Muscle of leg (tissue), 11 donors: Measurements from ENCODE around the gene FAM81A. TPM values are rescaled to one million over a fixed set of nuclear protein-coding genes. Genes with fewer than 3 reads are reported as not detected.
A peak's percentile ranks its signal among the peaks of the same experiment; 100 is the strongest.
"Not testable (repeated sequence)": the region's sequence is repeated elsewhere in the genome, so short reads cannot be mapped to it uniquely, and the experiment has no call there.

Source experiments
- DNase-seq: peaks from one replicate; pipeline ENCODE4 v3.0.0; 2013
- H3K27ac ChIP-seq: one replicate; pipeline ENCODE4 v1.5.1; 2013; ENCODE audit warnings: mild to moderate bottlenecking, low read length, control low read depth
- H3K27me3 ChIP-seq: one replicate; pipeline ENCODE4 v1.6.1; 2013; ENCODE audit warnings: low read length; ENCODE audit not compliant: control insufficient read depth, insufficient read depth
- H3K36me3 ChIP-seq: one replicate; pipeline ENCODE4 v1.6.1; 2013; ENCODE audit warnings: low read length; ENCODE audit not compliant: control insufficient read depth, insufficient read depth
- H3K4me1 ChIP-seq: one replicate; pipeline ENCODE4 v1.6.1; 2013; ENCODE audit warnings: low read length; ENCODE audit not compliant: control insufficient read depth, insufficient read depth
- H3K4me3 ChIP-seq: one replicate; pipeline ENCODE4 v1.5.1; 2013; ENCODE audit warnings: low read length, control low read depth
- H3K9me3 ChIP-seq: replicated peaks from 2 replicates; pipeline ENCODE4 v1.6.1; 2013; ENCODE audit warnings: low read depth, low read length; ENCODE audit not compliant: control insufficient read depth
- WGBS: methylation state at CpG from one replicate; pipeline ENCODE4 v1.1.5; 2013; ENCODE audit warnings: missing lambda C conversion rate; ENCODE audit not compliant: insufficient coverage; 5-methylcytosine and 5-hydroxymethylcytosine counted together
- polyA plus RNA-seq, 8 donors: library from polyadenylated mRNA; unstranded; fragments of 120-200 nt; gene quantifications; one replicate each; pipeline versions ENCODE4 v1.2.1 to v1.2.3, GENCODE V29; 2013; ENCODE audit warnings: inconsistent platforms in 1 of 8, low replicate concordance in 1 of 8; ENCODE audit not compliant: insufficient read length in 8 of 8, insufficient read depth in 1 of 8
- total RNA-seq: library from RNA; stranded (reverse); fragments of 120-200 nt; gene quantifications from one replicate; pipeline ENCODE4 v1.2.4, GENCODE V29; 2013

Gene FAM81A
- total and polyA plus RNA-seq, 9 donors: 0.35 to 1.6 (median 1.1) TPM

DNA sequence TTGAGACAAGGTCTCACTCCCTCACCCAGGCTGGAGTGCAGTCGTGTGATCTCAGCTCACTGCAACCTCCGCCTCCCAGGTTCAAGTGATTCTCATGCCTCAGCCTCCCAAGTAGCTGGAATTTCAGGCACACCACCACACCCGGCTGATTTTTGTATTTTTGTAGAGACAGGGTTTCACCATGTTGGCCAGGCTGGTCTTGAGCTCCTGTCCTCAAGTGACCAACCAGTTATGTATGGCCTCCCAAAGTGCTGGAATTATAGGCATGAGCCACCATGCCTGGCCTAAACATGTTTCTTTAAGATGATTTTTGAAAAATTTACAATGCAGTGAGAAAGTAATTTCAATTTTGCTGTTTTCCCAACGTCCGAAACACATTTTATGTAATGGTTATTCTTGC, 37.2 kb downstream of the FAM81A start:
- WGBS: 82% methylated on average over 3 of the region's 5 CpGs
- not testable (repeated sequence) for H3K27me3 ChIP-seq, DNase-seq, H3K4me3 ChIP-seq, H3K27ac ChIP-seq, H3K36me3 ChIP-seq, H3K9me3 ChIP-seq, H3K4me1 ChIP-seq

DNA sequence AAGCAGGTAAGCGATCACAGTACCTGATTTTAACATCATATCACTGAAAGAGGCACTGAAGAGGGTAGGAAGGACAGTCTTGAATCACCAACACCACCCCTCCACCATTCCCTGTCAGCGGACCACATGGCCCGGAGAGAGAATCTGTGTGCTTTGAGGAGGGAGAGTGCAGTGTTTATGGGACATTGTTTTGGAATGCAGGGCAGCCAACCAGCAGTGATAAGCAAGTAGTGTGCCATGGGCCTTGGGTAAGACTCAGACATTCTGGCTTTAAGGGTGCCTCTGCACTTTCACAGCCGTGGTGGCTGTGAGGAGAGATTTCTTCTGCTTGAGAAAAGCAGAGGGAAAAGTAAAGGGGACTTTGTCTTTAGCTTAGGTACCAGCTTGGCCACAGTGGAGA, 46.4 kb downstream of the FAM81A start:
- H3K27ac ChIP-seq: no peak overlapping the region
- no peak overlapping the region for H3K4me3 ChIP-seq
- no peaks in the 10 kb centered on the region for H3K36me3 ChIP-seq
- no peaks in the 10 kb centered on the region for H3K4me1 ChIP-seq
- WGBS: 80% methylated on average over 1 of the region's 4 CpGs
- no peak for DNase-seq
- no peaks in the 10 kb centered on the region for H3K9me3 ChIP-seq
- peaks cover 2% of the 10 kb centered on the region for H3K27me3 ChIP-seq

DNA sequence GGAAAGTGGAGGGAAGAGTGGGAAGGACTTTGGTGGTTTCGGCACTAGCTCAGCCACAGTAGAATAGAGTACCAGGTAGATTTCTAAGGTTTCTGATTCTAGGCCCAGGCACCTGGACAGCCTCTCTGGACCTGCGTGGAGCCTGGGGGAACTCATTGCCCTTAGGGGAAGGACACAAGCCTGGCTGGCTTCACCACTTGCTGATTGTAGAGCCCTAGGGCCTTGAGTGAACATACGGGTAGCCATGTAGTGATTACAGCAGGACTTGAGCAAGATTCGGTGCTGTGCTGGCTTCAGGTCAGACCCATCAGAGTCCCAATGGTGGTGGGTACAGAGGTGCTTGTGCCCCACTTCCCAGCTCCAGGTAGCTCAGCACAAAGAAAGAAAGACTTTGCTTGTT, 47.0 kb downstream of the FAM81A start:
- no peaks in the 10 kb centered on the region for H3K36me3 ChIP-seq
- no peak for DNase-seq
- H3K4me3 ChIP-seq: no peak overlapping the region
- H3K9me3 ChIP-seq: peaks cover 2% of the 10 kb centered on the region
- peaks cover 2% of the 10 kb centered on the region for H3K27me3 ChIP-seq
- no peak overlapping the region for H3K27ac ChIP-seq
- WGBS: 100% methylated on average over 2 of the region's 4 CpGs
- no peaks in the 10 kb centered on the region for H3K4me1 ChIP-seq

DNA sequence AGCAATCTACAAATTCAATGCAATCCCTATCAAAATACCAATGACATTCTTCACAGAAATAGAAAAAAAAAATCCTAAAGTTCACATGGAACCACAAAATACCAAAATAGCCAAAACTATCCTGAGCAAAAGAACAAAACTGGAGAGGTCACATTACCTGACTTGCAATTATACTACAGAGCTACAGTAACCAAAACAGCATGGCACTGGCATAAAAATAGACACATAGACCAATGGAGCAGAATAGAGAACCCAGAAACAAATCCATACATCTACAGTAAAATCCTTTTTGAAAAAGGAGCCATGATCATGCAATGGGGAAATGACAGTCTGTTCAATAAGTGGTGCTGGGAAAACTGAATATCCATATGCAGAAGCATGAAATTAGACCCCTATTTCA, 51.5 kb downstream of the FAM81A start:
- DNase-seq, H3K9me3 ChIP-seq, H3K4me3 ChIP-seq, H3K27ac ChIP-seq, H3K4me1 ChIP-seq, H3K36me3 ChIP-seq, H3K27me3 ChIP-seq: not testable (repeated sequence)

DNA sequence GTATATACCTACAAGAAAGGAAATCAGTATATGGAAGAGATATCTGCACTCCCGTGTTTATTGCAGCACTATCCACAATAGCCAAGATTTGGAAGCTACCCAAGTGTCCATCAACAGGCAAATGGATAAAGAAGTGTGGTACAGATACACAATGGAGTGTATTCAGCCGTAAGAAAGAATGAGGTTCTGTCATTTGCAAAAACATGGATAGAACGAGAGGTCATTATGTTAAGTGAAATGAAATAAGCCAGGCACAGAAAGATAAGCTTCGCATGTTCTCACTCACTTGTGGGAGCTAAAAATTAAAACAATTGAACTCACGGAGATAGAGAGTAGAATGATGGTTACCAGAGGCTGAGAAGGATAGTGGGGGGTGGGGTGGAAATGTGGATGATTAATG, 53.1 kb downstream of the FAM81A start:
- Histone ChIP-seq H3K9me3 (peaks cover 2% of the 10 kb centered on the region), H3K27ac (no peak overlapping the region), H3K36me3 (no peaks in the 10 kb centered on the region), H3K27me3 (peaks cover 2% of the 10 kb centered on the region), H3K4me1 (peaks cover 2% of the 10 kb centered on the region), H3K4me3 (no peak overlapping the region)
- no peak for DNase-seq
- WGBS: 78% methylated on average over 4 of the region's 5 CpGs

DNA sequence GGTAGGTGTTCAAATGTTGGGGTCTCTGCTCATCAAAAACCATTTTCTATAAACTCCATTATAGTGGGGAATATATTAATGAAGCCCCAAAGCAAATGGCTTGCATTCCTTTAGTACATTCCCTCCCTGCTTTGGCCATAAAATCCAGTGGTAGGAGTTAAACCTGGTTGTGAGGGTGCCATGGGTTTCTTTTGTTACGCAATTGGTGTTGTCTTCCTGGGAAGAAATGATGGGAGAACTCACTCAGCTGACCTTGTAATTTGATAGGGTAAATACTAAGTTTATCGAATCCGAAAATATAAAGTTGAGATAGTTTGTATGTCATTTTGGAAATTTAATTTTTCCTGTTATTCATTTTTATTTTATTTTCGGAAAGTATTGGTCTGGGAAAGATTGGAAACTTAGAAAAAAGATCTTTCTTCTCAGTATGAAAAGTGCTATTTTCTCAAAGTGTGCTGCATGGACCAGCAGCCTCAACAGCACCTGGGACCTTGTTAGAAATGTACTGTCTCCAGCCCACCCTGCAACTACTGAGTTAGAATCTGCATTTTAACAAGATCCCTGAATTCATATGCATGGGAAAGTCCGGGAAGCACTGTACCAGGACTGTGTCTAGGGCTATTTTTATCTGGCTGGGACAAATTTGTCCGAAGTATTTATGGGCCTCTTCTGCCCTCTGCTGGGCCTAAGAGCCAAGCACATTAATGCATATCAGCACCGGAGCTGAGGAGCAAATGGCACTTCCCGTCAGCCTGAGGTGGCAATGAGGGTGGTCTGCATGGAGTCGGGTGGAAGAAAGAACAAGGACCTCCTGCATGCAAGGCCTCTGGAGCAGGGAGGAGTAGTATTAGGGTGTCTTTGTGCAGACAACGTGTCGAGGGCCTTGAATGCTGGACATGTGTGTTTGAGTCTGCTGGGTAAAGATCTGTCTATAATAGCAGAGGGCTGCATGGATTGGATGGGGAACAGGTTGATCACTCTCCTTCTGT, 54.7 kb downstream of the FAM81A start:
- DNase-seq: peak; percentile 83
- Histone ChIP-seq H3K27me3 (peaks cover 2% of the 10 kb centered on the region), H3K27ac (no peak overlapping the region), H3K36me3 (no peaks in the 10 kb centered on the region), H3K4me3 (no peak overlapping the region), H3K4me1 (peaks cover 2% of the 10 kb centered on the region), H3K9me3 (peaks cover 2% of the 10 kb centered on the region)
- WGBS: 2% methylated on average over 5 of the region's 11 CpGs

DNA sequence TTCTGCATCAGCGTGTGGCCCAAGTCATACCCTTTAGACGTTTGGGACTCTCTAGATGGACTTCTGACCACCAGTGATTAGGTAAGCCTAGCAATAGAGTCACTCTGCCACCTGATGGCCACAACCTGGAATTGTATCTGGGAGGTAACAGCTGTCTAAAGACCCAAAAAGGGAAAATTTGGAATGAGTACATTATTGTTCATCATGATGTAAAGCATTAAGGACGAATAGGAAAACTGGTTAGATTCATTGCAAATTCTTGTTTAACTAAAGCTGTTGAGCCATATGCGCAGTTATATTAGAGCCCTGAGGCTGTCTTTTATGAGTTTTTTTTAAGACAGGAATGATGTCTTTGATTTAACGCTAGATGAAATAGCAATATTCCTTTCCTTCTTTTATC, 63.6 kb downstream of the FAM81A start:
- Histone ChIP-seq H3K36me3 (no peaks in the 10 kb centered on the region), H3K4me3 (no peak overlapping the region), H3K9me3 (no peaks in the 10 kb centered on the region), H3K27me3 (no peaks in the 10 kb centered on the region), H3K4me1 (no peaks in the 10 kb centered on the region), H3K27ac (no peak overlapping the region)
- 26% methylated on average over 2 of the region's 5 CpGs for WGBS
- peak; percentile 22 for DNase-seq

DNA sequence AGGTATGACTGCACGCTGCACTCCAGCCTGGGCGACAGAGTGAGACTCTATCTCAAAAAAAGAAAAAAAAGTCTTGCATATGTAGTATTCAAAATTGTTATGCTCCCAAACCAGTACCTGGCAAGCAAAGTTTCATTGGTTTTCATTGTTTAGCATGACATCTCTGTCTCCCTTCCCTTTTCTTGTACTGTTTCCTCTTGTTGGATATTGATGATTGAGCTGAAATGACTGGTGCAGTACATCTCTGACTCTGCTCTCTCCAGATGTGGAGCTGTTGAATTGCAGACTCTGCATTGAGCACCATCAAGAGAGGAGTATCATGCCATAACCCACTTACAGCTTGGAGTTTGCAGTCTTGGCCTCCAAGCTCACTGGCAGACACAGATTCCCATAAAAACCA, 77.2 kb downstream of the FAM81A start:
- no CpG with 5 or more reads among the region's 2 CpGs for WGBS
- Histone ChIP-seq H3K4me1 (no peaks in the 10 kb centered on the region), H3K27ac (no peak overlapping the region), H3K9me3 (no peaks in the 10 kb centered on the region), H3K27me3 (no peaks in the 10 kb centered on the region), H3K36me3 (no peaks in the 10 kb centered on the region), H3K4me3 (no peak overlapping the region)
- no peak for DNase-seq

DNA sequence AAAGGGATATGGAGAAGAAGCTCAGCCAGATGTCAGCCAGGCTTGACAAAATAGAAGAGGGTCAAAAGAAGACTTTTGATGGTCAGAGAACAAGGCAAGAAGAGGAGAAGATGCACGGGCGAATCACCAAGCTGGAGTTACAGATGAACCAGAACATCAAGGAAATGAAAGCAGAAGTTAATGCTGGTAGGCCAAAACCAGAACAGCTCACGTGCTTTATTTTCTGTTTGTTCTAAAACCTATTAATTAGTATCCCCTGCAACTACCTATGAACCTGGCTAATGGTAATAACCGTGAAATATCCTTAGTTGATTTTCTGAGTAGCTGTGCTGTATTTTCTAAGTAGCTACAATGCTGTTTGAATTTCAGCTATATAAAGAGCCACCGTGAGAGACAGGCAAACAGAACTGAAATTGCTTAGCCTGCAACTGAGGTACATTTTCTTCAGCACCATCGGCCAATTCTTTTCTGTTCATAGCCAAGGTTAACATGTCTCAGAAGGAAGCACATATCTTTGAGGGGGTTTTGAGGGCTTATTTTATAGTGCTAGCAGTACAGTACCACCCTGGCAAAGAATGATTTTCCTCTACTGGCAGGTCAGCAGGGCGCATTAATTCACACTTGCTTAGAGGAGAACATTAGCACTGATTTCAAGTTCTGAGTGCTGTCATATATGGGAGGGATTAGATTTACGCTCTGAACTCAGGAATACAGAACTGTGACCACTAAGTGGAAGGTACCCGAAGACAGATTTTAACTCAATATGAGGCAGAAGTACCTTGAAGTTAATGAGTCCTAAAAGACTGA, 78.9 kb downstream of the FAM81A start:
- 84% methylated on average over 5 of the region's 9 CpGs for WGBS
- no peak for DNase-seq

DNA sequence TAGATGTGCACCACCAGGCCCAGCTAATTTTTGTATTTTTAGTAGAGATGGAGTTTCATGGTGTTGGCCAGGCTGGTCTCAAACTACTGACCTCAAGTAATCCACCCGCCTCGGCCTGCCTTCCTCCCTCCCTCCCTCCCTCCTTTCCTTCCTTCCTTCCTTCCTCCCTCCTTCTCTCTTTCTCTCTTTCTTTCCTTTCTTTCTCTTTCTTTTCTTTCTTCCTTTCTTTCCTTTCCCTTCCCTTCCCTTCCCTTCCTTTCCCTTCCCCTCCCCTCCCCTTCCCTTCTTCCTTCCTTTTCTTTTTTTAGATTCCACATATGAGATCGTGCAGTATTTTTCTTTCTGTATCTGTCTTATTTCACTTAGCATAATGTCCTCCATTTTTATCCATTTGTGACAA, 81.3 kb downstream of the FAM81A start:
- Histone ChIP-seq H3K4me3 (no peak overlapping the region), H3K27ac (no peak overlapping the region), H3K9me3 (no peaks in the 10 kb centered on the region), H3K27me3 (no peaks in the 10 kb centered on the region), H3K4me1 (no peaks in the 10 kb centered on the region), H3K36me3 (no peaks in the 10 kb centered on the region)
- DNase-seq: no peak
- 61% methylated on average over 2 of the region's 3 CpGs for whole genome bisulfite sequencing

More for the DNA sequence above, 78.9 kb downstream of the FAM81A start:
- Histone ChIP-seq H3K9me3 (no peaks in the 10 kb centered on the region), H3K4me3 (no peak overlapping the region), H3K4me1 (no peaks in the 10 kb centered on the region), H3K36me3 (no peaks in the 10 kb centered on the region), H3K27me3 (no peaks in the 10 kb centered on the region), H3K27ac (no peak overlapping the region)
